B cell (primary cell): ENCODE results near the gene WDR35.

ENCODE experiments used
- CTCF ChIP-seq: fragments of 200-600 bp; IDR thresholded peaks from one replicate; pipeline ENCODE4 v1.8.0; 2022; ENCODE audit warnings: antibody characterized with exemption, mild to moderate bottlenecking
- EZH2 ChIP-seq: IDR thresholded peaks from 2 replicates; pipeline ENCODE4 v1.6.1; 2012; ENCODE audit warnings: borderline replicate concordance, low read depth, mild to moderate bottlenecking, moderate library complexity, low read length; ENCODE audit not compliant: insufficient read depth, poor library complexity, severe bottlenecking

- TF ChIP-seq CTCF (no peak), EZH2 (no peak)
Observed at GRCh38 chr2:20012282-20013125, 22.6 kb upstream of the WDR35 start, which contains the start of gene MATN3.
